Urinary bladder (tissue), 4 donors: ENCODE results near the gene KANSL1. TPM values are rescaled to one million over a fixed set of nuclear protein-coding genes. Genes with fewer than 3 reads are reported as not detected.

Experiments used
- DNase-seq: peaks from one replicate; pipeline ENCODE4 v3.0.0-alpha.2; 2015; ENCODE audit errors: extremely low spot score
- H3K27ac ChIP-seq: one replicate; pipeline ENCODE4 v1.5.1; 2013; ENCODE audit warnings: low read depth, mild to moderate bottlenecking, moderate library complexity
- H3K36me3 ChIP-seq: one replicate; pipeline ENCODE4 v1.6.1; 2013; ENCODE audit warnings: mild to moderate bottlenecking, moderate library complexity; ENCODE audit not compliant: insufficient read depth
- H3K4me1 ChIP-seq: one replicate; pipeline ENCODE4 v1.6.1; 2013; ENCODE audit warnings: mild to moderate bottlenecking, moderate library complexity; ENCODE audit not compliant: insufficient read depth
- H3K4me3 ChIP-seq: one replicate; pipeline ENCODE4 v1.5.1; 2013; ENCODE audit warnings: low read depth, low read length
- WGBS: extraction: QIAGEN DNeasy Blood & Tissue Kit; methylation state at CpG from one replicate; pipeline ENCODE4 v1.1.7; 2013; 5-methylcytosine and 5-hydroxymethylcytosine counted together
- polyA plus RNA-seq: library from polyadenylated mRNA; stranded (reverse); fragments of 200-250 nt; gene quantifications from one replicate; pipeline ENCODE4 v1.2.3, GENCODE V29; 2013
- small RNA-seq: library from RNA; depleted of rRNA; stranded (forward); fragments of <200 nt; gene quantifications from one replicate; pipeline ENCODE3, GENCODE V24; 2014
- total RNA-seq: library from RNA; depleted of rRNA; stranded (reverse); fragments of >200 nt; gene quantifications from one replicate; pipeline ENCODE4 v1.2.3, GENCODE V29; 2014
- donor health status: healthy with polysubstance abuse.
- donor health status: healthy.

Gene KANSL1
- total and polyA plus RNA-seq, 2 donors = 22.4 to 146 TPM

GRCh38 chr17:45980855-45981254 lies 212.4 kb downstream of the KANSL1 start:
- H3K27ac ChIP-seq = no peak overlapping the region
- H3K36me3 ChIP-seq = no peaks in the 10 kb centered on the region
- WGBS = 87% methylated on average over 6 of the region's 6 CpGs
- DNase-seq = no peak
- no peak overlapping the region for H3K4me3 ChIP-seq
- H3K4me1 ChIP-seq = no peaks in the 10 kb centered on the region

Small RNA genes within 50 kb of the gene (small RNA-seq; reads per million reads assigned to genes)
- gene RF00019 = not detected

Other genes with a start within 250 kb of the KANSL1 start
- not detected for gene STH, start 194.2 kb downstream of the KANSL1 start, total RNA-seq
- not detected for gene STH, start 194.2 kb downstream of the KANSL1 start, polyA plus RNA-seq
- gene LRRC37A, start 101.7 kb upstream of the KANSL1 start, total RNA-seq = 4.5 TPM
- gene LRRC37A, start 101.7 kb upstream of the KANSL1 start, polyA plus RNA-seq = 0.72 TPM
- gene ARL17B, start 168.3 kb upstream of the KANSL1 start, total RNA-seq = 17.1 TPM
- 9.4 TPM for gene ARL17B, start 168.3 kb upstream of the KANSL1 start, polyA plus RNA-seq